Lung (tissue), 12 donors: ENCODE data around the gene STEAP1B. TPM values are rescaled to one million over a fixed set of nuclear protein-coding genes. Genes with fewer than 3 reads are reported as not detected.

Source experiments
- ATAC-seq: fragments of 200-7000 bp; cut with Tn5 transposase; one replicate; pipeline ENCODE4 v1.9.1; 2020; ENCODE audit warnings: moderate number of reproducible peaks; ENCODE audit not compliant: insufficient read depth, low FRiP score
- DNase-seq, 3 donors: peaks; one replicate each; pipeline ENCODE4 v3.0.0-alpha.2; 2013 to 2017
- H3K27ac ChIP-seq, 2 donors: one replicate each; pipeline ENCODE4 v1.5.1; 2013; ENCODE audit warnings: mild to moderate bottlenecking in 2 of 2, moderate library complexity in 2 of 2, control low read depth in 1 of 2, inconsistent platforms in 1 of 2, low read depth in 1 of 2, low read length in 1 of 2
- H3K27me3 ChIP-seq, 3 donors: one replicate each; pipeline ENCODE4 v1.5.1; 2013; ENCODE audit warnings: low read length in 2 of 3; ENCODE audit not compliant: control insufficient read depth in 3 of 3, insufficient read depth in 3 of 3
- H3K36me3 ChIP-seq, 4 donors: one replicate each; pipeline ENCODE4 v1.5.1; 2013; ENCODE audit warnings: low read length in 4 of 4, mild to moderate bottlenecking in 1 of 4, moderate library complexity in 1 of 4; ENCODE audit not compliant: control insufficient read depth in 4 of 4, insufficient read depth in 4 of 4
- H3K4me1 ChIP-seq, 5 donors: one replicate each; pipeline ENCODE4 v1.5.1; 2013; ENCODE audit warnings: low read length in 5 of 5, mild to moderate bottlenecking in 2 of 5, moderate library complexity in 1 of 5; ENCODE audit not compliant: control insufficient read depth in 5 of 5, insufficient read depth in 5 of 5
- H3K4me3 ChIP-seq: one replicate; pipeline ENCODE4 v1.5.1; 2013; ENCODE audit warnings: mild to moderate bottlenecking, control low read depth, moderate library complexity
- H3K9ac ChIP-seq, 2 donors: one replicate each; pipeline ENCODE4 v1.5.1; 2013; ENCODE audit warnings: low read length in 2 of 2, control low read depth in 1 of 2; ENCODE audit not compliant: insufficient read depth in 1 of 2
- H3K9me3 ChIP-seq, 4 donors: one replicate each; pipeline ENCODE4 v1.5.1; 2013; ENCODE audit warnings: low read length in 3 of 4, mild to moderate bottlenecking in 1 of 4, moderate library complexity in 1 of 4; ENCODE audit not compliant: control insufficient read depth in 4 of 4, insufficient read depth in 3 of 4
- CTCF ChIP-seq: IDR thresholded peaks from 2 replicates; pipeline ENCODE4 v1.5.1; 2012; ENCODE audit warnings: mild to moderate bottlenecking; ENCODE audit errors: control extremely low read depth, extremely low read depth
- WGBS, 2 donors: extraction: QIAGEN DNeasy Blood & Tissue Kit; methylation state at CpG; one replicate each; pipeline ENCODE4 v1.1.7; 2013; 5-methylcytosine and 5-hydroxymethylcytosine counted together
- polyA plus RNA-seq, 2 donors: library from polyadenylated mRNA; stranded (reverse); fragments of 200-250 nt; gene quantifications; one replicate each; pipeline ENCODE4 v1.2.1, GENCODE V29; 2013
- total RNA-seq, 2 donors: library from RNA; depleted of rRNA in 1 of 2; stranded (reverse); fragments of >200 nt in 1 of 2; gene quantifications; one replicate each; pipeline ENCODE4 v1.2.1, GENCODE V29; 2014 to 2021
- donor health status: control.
- donor health status: control.
- donor health status: Bipolar disorder and iron deficiency.
- donor health status: healthy.
- donor health status: DM: yes; HTN: yes; CAD: no.

The STEAP1B gene
- total and polyA plus RNA-seq, 4 donors, result 0.16 to 1.5 (median 0.96) TPM

- no peak overlapping the region for H3K9ac ChIP-seq
- no peak for DNase-seq
- no peak for TF ChIP-seq CTCF
- H3K27me3 ChIP-seq, result no peaks in the 10 kb centered on the region
- no peak for ATAC-seq
- H3K27ac ChIP-seq, result no peak overlapping the region
- 93 to 95% methylated on average over 7 of the region's 7 CpGs for WGBS, 2 donors
- H3K9me3 ChIP-seq, result no peaks in the 10 kb centered on the region
- no peak overlapping the region for H3K4me3 ChIP-seq
- peaks cover 0 to under 1% (median 0%) of the 10 kb centered on the region in 5 donors for H3K4me1 ChIP-seq
- H3K36me3 ChIP-seq, result no peaks in the 10 kb centered on the region
Observed at GRCh38 chr7:22419488-22419887, 80.5 kb downstream of the STEAP1B start.

- DNase-seq (no peak), ATAC-seq (no peak)
- H3K9ac ChIP-seq, result no peak overlapping the region
- WGBS, 2 donors, result 81 to 82% methylated on average over 6 of the region's 6 CpGs
- no peak overlapping the region for H3K27ac ChIP-seq
- no peak overlapping the region for H3K4me3 ChIP-seq
- no peaks in the 10 kb centered on the region for H3K27me3 ChIP-seq
- TF ChIP-seq CTCF, result no peak
- no peaks in the 10 kb centered on the region for H3K36me3 ChIP-seq
- no peaks in the 10 kb centered on the region for H3K9me3 ChIP-seq
- H3K4me1 ChIP-seq, result peaks cover 0 to 2% (median 0%) of the 10 kb centered on the region in 5 donors
Observed at GRCh38 chr7:22418251-22419046, 81.5 kb downstream of the STEAP1B start.

- no peak overlapping the region for H3K9ac ChIP-seq
- H3K4me1 ChIP-seq, result peaks cover 0 to 2% (median 0%) of the 10 kb centered on the region in 5 donors
- TF ChIP-seq CTCF, result no peak
- no peak overlapping the region for H3K27ac ChIP-seq
- no peaks in the 10 kb centered on the region for H3K36me3 ChIP-seq
- no peaks in the 10 kb centered on the region for H3K9me3 ChIP-seq
- WGBS, 2 donors, result 67 to 70% methylated on average over 5 of the region's 5 CpGs
- ATAC-seq, result no peak
- no peak overlapping the region for H3K4me3 ChIP-seq
- peak in 2 of 3 donors; percentile 7 to 29 for DNase-seq
- no peaks in the 10 kb centered on the region for H3K27me3 ChIP-seq
Observed at GRCh38 chr7:22417841-22418240, 82.1 kb downstream of the STEAP1B start.
